Measurements from ENCODE around the gene HABP4. TPM values are rescaled to one million over a fixed set of nuclear protein-coding genes. Genes with fewer than 3 reads are reported as not detected.

The HABP4 gene, protein sequence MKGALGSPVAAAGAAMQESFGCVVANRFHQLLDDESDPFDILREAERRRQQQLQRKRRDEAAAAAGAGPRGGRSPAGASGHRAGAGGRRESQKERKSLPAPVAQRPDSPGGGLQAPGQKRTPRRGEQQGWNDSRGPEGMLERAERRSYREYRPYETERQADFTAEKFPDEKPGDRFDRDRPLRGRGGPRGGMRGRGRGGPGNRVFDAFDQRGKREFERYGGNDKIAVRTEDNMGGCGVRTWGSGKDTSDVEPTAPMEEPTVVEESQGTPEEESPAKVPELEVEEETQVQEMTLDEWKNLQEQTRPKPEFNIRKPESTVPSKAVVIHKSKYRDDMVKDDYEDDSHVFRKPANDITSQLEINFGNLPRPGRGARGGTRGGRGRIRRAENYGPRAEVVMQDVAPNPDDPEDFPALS
- total RNA-seq: 12.5 TPM

GRCh38 chr9:96449845-96450612, at the start of gene HABP4:
Gene HABP4, plus strand, starts transcription at chr9:96450169. Its CDS starts 111 bp downstream, at chr9:96450280.

GRCh38 chr9:96418083-96418919, 31.7 kb upstream of the HABP4 start, which contains the start of gene ZNF367:
Gene ZNF367, minus strand, starts transcription at chr9:96418370. Its CDS starts 338 bp downstream, at chr9:96418032.

Other genes with a start within 250 kb of the HABP4 start
- gene HSD17B3, start 148.0 kb upstream of the HABP4 start, total RNA-seq: 0.63 TPM
- 1.9 TPM for gene SLC35D2, start 66.5 kb upstream of the HABP4 start, total RNA-seq
- gene ZNF367, start 31.8 kb upstream of the HABP4 start, total RNA-seq: 4.4 TPM
- gene CDC14B, start 169.7 kb downstream of the HABP4 start, total RNA-seq: 36.6 TPM
- gene PRXL2C, start 205.1 kb downstream of the HABP4 start, total RNA-seq: 3.1 TPM